DOHH2 (cell line): ENCODE data around the gene TSC22D3.

Experiments
- CTCF ChIP-seq: fragments of 200-600 bp; sonication (generic); IDR thresholded peaks from one replicate; pipeline ENCODE4 v1.5.1; 2014; ENCODE audit warnings: antibody characterized with exemption, mild to moderate bottlenecking, low read depth, low read length; ENCODE audit not compliant: poor library complexity, severe bottlenecking
- EZH2phosphoT487 ChIP-seq: fragments of 200-600 bp; sonication (generic); IDR thresholded peaks from 2 replicates; pipeline ENCODE4 v1.6.1; 2017; ENCODE audit warnings: borderline replicate concordance, mild to moderate bottlenecking, antibody characterized with exemption, low read length, moderate library complexity, mixed read lengths

GRCh38 chrX:107721966-107722707 is 53.5 kb downstream of the TSC22D3 start:
- TF ChIP-seq CTCF, result no peak
- TF ChIP-seq EZH2phosphoT487, result no peak
